Measurements from ENCODE around the gene CASKIN2. TPM values are rescaled to one million over a fixed set of nuclear protein-coding genes. Genes with fewer than 3 reads are reported as not detected.

Gene CASKIN2
- total RNA-seq, 1 donor: 8.0 TPM

DNA sequence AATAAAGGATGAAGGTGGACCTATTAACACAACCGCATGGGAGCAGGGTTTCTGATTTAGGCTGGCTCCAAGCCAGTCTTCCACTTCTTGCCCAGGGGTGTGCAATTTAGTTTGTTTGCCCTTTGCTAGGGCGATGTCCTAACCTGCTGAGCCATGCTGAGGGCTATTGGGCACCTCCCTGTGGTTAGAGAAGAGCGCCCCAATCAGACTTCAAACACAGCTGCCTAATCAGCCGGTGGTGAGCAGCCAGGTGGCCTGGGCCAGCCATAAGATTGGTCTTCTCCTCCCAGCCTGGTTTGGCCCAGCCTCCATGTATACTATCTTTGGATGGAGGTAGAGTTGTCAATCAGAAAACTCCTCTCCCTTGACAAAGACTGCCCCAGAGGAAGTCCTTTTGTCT, 43.2 kb downstream of the CASKIN2 start:
- no peak overlapping the region for H3K4me3 ChIP-seq (ENCODE audit: low read depth, low read length)
- TF ChIP-seq, protein P1, sequence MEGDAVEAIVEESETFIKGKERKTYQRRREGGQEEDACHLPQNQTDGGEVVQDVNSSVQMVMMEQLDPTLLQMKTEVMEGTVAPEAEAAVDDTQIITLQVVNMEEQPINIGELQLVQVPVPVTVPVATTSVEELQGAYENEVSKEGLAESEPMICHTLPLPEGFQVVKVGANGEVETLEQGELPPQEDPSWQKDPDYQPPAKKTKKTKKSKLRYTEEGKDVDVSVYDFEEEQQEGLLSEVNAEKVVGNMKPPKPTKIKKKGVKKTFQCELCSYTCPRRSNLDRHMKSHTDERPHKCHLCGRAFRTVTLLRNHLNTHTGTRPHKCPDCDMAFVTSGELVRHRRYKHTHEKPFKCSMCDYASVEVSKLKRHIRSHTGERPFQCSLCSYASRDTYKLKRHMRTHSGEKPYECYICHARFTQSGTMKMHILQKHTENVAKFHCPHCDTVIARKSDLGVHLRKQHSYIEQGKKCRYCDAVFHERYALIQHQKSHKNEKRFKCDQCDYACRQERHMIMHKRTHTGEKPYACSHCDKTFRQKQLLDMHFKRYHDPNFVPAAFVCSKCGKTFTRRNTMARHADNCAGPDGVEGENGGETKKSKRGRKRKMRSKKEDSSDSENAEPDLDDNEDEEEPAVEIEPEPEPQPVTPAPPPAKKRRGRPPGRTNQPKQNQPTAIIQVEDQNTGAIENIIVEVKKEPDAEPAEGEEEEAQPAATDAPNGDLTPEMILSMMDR (IDR thresholded peaks at IDR 0.05; ENCODE audit: insufficient read depth, low read length): no peak
- no peak for DNase-seq (ENCODE audit: low read depth)

DNA sequence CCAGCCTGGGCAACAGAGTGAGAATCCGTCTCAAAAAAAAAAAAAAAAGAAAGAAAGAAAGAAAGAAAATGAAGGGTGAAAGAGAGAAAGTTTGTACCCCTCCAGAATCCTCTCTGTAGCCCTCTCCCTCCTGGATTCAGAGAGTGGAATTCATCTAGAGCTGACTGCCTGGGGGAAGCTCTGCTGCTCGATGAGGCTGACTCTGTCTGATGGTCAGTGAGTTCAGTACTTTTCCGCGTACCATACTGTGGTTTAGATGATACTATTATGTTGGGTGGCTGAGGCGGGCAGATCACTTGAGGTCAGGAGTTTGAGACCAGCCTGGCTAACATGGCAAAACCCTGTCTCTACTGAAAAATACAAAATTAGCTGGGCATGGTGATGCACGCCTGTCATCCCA, 44.1 kb downstream of the CASKIN2 start:
- TF ChIP-seq, protein P1 (IDR thresholded peaks at IDR 0.05; ENCODE audit: insufficient read depth, low read length): no peak
- DNase-seq (ENCODE audit: low read depth): no peak
- no peak overlapping the region for H3K4me3 ChIP-seq (ENCODE audit: low read depth, low read length)

DNA sequence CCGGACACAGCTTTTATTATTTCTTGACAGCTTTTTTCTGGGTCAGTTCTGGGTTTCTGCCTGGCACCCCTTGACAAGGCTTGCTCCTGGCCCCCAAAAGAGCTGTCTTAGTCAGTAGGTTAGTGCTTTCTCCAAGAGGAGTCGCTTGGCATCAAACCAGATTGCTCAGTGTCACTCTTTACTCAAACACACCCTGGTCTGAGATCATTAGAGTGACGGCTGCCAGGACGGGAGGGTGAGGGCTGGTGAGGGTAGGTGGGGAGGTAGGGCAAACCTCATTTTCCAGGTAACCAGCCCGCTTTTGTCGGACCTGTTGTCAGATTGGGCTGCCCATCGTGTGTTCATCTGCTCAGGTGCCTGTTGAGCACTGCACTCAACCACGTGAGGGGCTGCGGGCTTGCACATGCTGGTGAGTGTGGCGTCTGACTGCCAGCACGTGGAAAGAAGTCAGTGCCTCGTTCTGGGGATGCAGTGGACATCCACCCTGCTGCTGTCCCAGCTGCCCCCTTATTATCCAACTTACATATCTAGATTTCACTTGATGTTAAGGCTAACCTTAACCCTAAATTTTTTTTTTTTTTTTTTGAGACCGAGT, 46.5 kb downstream of the CASKIN2 start:
- no peak overlapping the region for H3K4me3 ChIP-seq (ENCODE audit: low read depth, low read length)

DNA sequence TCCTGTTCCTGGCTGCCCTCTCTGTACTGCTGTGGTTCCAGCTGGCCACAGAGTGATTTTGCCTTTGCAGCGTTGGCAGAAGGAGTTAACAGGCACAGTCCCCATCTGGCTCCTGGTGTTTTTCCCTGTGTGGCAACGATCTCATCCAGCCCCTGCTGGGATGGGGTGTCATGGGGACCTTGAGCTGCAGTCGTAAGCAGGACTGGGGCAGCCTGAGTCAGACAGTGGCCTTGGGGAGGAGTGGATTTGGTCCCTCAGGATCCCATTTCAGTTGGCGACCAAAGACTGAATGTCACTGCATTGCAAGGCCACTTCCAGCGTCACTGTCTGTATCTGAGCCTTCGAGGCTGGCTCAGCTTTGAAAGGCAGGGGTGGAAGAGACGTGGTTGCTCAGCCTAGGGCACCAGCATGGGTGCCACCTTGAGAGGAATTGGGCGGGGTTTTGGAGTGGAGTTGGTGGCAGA, 47.0 kb downstream of the CASKIN2 start:
- DNase-seq (ENCODE audit: low read depth): no peak
- TF ChIP-seq, protein P1 (IDR thresholded peaks at IDR 0.05; ENCODE audit: insufficient read depth, low read length): no peak
- H3K4me3 ChIP-seq (ENCODE audit: low read depth, low read length): no peak overlapping the region

More for the DNA sequence above, 46.5 kb downstream of the CASKIN2 start:
- DNase-seq (ENCODE audit: low read depth): no peak
- TF ChIP-seq, protein P1 (IDR thresholded peaks at IDR 0.05; ENCODE audit: insufficient read depth, low read length): no peak

DNA sequence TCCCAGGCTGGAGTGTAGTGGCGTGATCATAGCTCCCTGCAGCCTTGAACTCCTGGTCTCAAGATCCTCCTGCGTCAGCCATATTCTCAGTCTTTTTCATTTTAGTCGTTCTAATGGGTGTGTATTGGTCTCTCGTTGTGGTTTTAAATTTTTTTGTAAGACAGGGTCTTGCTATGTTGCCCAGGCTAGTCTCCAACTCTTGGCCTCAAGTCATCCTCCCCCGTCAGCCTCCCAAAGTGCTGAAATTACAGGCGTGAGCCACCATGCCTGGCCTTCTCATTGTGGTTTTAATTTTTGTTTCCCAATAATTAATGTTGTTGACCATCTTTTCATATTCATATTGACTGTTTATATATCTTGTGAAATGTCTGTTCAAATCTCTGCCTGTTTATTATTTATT, 50.3 kb downstream of the CASKIN2 start:
- TF ChIP-seq, protein P1 (IDR thresholded peaks at IDR 0.05; ENCODE audit: insufficient read depth, low read length): no peak
- no peak overlapping the region for H3K4me3 ChIP-seq (ENCODE audit: low read depth, low read length)
- no peak for DNase-seq (ENCODE audit: low read depth)

DNA sequence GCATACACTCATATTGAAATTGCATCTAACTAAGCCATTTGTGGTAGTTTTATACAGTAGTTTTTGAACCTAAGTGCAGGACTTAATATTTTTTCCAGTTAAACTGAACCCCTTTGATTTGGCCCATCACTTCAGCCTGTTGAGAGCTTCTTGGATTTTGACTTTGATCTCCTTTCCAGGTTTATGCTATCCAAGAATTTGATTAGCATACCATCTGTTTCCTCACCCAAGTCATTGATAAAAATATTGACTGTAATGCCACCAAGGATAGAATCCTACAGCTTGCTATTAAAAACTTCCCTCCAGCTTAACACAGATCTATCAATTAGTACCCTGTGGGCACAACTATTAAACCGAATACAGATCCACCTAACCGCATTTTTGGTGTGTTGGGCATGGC, 51.7 kb downstream of the CASKIN2 start:
- no peak for DNase-seq (ENCODE audit: low read depth)
- TF ChIP-seq, protein P1 (IDR thresholded peaks at IDR 0.05; ENCODE audit: insufficient read depth, low read length): no peak
- no peak overlapping the region for H3K4me3 ChIP-seq (ENCODE audit: low read depth, low read length)

DNA sequence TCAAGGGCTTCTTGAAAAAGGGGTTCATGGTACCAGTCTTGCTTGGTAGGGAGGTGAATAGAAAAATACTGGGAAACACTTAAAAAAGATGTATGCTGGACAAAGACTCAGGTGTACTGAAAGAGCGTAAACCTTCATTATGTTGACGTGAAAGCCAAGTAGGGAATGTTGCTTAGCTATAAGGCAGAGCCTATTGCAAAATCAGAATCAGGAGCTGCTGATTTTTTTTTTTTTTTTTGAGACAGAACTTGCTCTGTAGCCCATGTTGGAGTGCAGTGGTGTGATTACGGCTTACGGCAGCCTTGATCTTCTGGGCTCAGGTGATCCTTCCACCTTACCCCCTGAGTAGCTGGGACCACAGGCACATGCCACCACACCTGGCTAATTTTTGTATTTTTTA, 55.0 kb downstream of the CASKIN2 start:
- TF ChIP-seq, protein P1 (IDR thresholded peaks at IDR 0.05; ENCODE audit: insufficient read depth, low read length): no peak
- H3K4me3 ChIP-seq (ENCODE audit: low read depth, low read length): no peak overlapping the region
- DNase-seq (ENCODE audit: low read depth): no peak

All from fibroblast of the aortic adventitia (primary cell).